GM21423 (cell line): ENCODE results near the gene IL10.

Experiments
- ATAC-seq: cut with Tn5 transposase; IDR thresholded peaks from one replicate; pipeline ENCODE4 v1.9.1; 2021; ENCODE audit warnings: mild to moderate bottlenecking, moderate library complexity; ENCODE audit not compliant: unreplicated experiment

IL10 gene

DNA sequence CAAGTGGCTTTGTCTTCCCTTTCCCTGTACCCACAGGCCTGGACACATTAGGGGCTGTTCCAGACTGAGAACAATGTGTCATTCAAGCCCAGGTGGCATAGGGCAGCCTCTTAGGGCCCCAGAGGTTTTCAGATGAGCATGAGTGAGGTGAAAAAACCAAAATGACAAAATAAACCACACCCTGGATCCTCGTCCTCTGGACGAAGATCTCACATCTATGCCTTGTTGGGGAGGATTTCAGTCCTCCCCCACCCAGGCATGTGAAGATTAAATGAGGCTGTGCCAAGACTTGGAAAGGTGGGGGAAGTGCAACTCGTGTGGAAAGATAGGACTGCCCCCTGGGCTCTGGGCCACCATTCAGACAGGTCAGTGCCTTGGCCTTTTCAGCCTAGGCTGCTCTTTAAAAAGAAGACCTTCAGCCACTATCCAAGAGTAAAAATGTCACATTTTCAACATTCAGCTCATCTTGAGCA, 34.5 kb downstream of the IL10 start:
- ATAC-seq: no peak

DNA sequence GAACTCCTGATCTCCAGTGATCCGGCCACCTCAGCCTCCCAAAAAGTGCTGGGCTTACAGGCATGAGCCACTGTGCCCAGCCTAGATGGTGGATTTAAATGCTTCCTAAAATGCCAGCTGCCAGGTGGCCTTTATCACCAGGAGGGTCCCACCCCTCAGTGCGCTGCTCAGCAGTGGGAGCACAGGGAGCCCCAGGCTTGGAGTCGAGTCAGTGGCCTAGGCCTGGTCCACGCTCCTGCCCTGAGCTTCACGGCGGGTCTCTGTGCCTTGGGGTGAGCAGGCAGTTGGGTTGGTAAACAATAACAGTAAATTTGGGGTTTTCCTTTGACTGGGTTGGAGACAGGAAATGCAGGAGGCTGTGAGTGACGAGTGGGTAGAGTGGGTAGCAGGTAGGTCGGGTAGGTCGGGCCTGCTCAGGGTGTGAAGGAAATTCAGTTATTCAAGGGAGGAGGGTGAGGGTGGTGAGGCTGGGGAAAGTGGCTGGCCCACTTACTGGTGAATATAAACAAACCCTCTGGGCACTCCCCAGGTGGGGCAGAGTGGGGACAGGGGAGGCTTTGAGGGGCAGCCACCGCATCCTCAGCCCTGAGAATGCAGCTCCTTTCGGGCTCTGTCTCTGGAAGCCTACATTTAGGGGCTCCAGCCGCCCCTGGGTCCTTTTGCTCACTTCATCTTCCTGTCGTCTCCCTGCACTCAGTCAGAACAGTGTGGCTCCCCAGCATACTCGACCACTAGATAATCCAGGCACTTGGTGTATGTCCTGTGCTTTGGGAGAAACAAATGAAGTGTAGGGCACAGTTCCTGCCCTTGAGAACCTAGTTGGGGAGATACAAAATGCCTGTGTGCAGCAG, 35.2 kb downstream of the IL10 start:
- no peak for ATAC-seq

DNA sequence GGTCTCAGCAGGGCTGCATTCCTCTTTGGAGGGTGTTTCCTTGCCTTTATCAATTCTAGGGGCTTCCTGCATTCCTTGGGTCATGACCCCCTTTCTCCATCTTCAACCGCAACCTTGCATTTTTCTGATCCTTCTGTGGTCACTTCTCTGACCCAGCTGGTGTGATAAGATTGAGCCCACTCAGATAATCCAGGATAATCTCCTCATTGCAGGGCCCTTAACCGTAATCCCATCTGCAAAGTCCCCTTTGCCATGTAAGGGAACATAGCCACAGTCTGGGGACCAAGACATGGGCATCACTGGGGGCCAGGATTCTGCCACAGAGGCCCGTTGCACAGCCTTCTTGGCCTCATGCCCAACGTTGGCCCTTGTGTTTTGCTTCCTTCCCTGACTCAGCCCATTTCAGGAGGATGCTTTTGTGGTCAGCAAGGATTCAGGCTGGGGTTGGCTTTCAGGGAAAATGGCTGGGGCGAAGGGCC, 36.7 kb downstream of the IL10 start:
- no peak for ATAC-seq

DNA sequence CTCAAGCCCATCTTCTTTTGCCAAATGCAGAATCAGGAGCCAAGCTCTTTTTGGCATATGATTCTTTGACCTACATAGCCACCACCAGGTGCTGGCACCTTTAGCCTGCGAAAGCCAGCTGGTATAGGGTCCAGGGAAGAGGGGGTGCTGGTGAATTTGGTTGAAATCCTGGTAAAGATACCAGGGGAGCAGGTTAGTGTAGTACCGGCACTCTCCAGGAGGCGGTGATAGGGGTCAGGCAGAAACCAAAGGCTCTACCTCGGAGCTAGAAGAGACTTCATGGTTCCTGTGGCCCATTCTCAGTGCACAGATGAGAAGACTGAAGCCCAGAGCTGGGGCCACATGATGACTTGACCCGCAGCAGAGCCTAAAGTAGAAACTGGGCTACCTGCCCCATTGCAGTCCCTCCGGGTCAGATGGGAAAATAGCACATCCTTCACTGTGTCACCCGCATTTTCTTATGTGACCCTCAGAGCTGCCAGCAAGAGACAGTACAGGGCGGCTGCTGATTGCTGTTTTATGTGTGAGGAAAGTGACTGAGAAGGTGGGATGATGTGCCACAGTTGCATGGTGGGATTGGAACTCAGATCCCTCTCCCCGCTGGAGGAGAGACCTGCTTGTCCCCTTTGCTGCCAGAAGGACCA, 37.7 kb downstream of the IL10 start:
- no peak for ATAC-seq

DNA sequence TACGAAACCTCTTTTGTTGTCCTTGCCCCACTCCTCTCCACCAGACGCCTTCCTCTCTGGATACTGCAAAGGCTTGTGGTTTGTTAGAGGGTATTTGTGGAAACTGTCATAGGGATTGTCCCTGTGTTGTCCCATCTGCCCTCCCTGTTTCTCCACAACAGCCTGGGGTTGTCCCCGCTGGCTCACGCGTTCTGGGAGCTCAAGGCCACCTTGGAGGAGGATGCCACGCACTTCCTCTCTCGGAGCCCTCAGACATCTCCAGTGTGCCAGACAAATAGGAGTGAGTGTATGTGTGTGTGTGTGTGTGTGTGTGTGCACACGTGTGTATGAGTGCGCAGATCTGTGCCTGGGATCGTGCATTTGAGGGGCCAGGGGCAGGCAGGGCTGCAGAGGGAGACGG, 39.3 kb downstream of the IL10 start:
- ATAC-seq: no peak

DNA sequence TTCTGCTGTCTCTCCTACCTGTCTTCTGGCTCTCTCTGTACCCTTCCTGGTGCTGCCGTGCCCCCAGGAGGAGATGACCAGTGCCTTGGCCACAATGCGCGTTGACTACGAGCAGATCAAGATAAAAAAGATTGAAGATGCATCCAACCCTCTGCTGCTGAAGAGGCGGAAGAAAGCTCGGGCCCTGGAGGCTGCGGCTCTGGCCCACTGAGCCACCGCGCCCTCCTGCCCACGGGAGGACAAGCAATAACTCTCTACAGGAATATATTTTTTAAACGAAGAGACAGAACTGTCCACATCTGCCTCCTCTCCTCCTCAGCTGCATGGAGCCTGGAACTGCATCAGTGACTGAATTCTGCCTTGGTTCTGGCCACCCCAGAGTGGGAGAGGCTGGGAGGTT, 39.8 kb downstream of the IL10 start:
- no peak for ATAC-seq

DNA sequence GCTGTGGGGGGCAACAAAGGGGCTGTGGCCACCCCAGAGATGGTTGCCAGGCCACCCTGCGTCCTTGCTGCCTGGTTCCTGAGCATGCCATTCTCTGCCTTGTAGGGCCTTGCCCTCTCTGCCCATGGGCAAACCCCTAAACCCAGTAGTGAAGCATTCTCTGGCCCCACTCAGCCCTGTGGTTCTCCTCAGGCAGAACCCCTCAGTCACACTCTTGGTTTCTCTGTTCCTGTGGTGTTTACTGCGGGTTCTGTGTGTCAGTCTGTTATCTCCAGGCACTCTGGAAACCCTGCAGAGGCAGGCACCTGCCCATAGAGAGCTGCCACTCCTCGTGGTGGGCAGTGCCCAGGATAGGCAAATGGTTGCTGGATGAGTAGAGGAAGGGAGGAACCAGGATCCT, 42.8 kb downstream of the IL10 start:
- no peak for ATAC-seq

DNA sequence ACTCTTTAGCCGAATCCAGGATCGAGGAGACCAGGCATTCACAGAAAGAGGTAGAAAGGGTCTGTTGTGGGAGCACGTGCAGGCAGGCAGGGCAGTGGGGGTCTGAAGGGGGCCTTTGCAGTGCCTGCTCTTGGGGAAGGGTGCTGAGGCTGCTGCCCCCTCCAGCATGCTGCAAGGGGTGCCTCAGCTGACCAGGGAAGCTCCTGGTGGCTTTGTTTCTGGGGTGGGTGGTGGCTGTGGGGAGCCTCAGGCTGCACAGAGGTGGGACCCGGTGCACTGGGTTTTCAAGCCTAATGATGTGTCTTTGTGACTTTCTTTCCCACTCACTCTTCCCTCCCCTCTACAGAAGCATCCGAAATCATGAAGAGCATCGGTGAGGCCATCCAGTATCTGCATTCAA, 43.2 kb downstream of the IL10 start:
- ATAC-seq: no peak

DNA sequence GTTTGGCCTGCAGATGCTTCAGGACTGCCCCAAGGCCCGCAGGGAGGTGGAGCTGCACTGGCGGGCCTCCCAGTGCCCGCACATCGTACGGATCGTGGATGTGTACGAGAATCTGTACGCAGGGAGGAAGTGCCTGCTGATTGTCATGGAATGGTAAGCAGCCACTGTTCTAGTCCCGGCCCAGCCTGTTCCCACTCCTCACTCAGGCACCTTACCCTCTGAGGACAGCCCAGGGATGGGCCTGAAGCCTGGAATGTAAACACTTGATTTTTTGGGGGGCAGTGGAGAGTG, 43.7 kb downstream of the IL10 start:
- no peak for ATAC-seq

DNA sequence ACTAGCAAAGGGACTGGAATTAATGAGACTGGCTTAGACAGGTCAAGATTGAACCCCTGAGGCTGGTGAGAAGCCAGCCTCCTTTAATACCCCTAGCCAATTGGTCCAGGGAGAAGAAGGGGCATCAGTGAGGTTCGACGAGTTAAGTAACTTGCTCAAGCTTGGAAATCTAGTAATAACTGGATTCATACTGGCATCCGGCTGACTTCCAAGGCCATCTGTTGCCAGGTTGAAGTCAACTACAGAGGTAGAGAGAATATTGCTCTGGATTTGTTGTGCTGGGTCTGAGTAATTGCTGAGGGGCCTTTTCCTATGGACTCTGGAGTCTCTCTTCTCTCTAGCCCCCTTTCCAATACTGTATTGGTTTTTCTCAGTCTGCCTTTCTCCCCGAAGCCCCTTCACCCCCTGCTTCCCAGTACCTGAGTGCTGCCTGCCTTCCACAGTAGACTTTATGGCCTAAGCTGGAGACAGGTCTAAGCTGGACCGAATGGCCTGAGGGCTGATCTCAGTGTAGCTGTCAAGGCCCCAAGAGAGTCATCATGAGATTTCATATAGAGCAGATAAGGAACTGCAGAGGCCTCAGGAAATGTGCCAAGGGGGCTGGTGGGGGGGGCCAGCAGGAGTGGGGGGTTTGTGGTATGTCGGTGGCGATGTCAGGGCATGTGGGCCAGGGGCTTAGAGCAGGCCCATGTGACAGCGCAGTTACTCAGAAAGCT, 44.2 kb downstream of the IL10 start:
- ATAC-seq: no peak

DNA sequence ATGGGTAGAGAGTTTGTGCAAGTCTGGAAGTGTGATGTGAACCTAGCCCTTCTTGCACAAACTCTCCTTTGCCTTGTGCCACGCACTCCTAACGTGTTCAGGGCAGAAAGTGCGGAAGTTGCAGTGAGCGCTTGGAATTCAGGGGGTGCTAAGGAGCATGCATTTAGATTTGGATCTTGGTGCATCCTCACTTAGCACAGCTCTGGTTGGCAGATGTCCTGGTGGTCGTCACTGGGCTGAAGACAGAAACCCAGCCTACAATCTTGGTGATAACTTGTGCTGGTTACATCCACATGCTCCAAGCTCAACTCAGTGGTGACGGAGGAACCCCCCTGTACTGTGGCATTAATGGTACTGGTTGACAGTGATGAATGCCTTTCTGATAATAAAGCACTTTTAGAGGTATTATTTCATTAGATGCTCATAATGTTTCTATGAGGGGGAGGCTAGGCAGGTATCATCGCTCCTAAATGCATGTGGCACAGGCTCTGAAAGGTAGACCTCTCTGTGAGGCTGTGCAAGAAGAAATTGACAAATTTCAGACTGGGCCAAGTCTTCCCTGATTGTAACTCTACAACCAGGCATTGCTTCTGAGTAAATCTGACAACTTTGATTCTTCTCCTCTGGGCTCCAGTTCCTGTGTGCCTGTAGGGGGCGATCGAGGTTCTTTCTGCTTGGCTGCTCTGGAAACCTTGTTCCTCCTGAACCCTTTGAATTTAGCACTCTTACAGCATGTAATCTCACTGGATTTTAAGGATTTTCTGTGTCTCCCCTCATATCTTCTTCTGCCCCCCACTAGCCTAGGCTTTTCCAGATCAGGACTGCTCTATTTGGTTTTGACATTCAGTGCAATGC, 47.0 kb downstream of the IL10 start:
- ATAC-seq: no peak

DNA sequence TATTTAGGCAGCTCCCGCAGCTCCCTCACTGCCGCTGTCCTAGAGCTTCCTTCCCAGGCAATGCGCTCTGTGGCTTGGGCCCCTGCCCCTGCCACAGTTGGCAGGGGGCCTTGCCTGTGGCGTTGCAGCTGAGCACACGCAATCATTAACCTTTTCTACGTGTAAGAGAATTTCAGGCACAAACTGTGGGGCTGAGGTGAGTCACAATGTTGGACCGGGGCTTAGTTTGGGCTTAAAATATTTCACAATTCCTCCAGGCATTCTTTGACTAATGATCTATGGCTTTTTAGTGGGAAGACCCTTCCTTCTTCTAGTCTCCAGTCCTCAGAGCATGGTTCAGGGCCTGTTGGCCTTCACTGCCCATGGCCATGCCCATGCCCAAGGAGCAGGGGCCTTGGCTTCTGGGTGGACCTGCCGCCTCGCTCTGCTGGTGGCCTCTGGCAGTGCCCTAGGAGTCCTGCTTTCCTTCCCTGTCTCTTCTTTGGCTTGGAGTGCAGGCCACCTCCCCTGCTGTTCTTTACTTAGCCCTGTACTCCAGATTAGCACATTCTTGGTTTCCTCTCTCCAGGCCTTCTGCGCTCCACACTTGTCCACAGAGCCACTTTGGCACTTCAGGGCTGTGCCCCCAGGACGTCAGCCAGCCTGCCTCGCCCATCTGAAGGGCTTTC, 48.4 kb downstream of the IL10 start:
- ATAC-seq: no peak

DNA sequence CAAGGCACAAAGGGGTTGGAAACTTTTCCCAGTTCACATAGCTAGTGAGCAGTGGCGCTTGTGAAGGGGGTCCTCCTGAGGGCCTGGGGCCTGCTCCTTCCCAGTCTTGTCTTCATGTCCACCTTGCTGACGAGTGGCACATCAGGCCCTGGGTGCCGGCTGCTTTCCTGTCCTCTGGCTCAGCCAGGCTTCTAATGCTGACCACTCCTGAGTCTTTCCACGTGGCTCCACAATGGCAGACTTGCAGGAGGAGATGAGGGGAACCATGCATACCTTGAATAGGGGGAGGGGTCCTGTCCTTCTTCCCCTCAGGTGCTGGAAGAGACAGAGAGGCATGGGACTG, 48.9 kb downstream of the IL10 start:
- no peak for ATAC-seq

DNA sequence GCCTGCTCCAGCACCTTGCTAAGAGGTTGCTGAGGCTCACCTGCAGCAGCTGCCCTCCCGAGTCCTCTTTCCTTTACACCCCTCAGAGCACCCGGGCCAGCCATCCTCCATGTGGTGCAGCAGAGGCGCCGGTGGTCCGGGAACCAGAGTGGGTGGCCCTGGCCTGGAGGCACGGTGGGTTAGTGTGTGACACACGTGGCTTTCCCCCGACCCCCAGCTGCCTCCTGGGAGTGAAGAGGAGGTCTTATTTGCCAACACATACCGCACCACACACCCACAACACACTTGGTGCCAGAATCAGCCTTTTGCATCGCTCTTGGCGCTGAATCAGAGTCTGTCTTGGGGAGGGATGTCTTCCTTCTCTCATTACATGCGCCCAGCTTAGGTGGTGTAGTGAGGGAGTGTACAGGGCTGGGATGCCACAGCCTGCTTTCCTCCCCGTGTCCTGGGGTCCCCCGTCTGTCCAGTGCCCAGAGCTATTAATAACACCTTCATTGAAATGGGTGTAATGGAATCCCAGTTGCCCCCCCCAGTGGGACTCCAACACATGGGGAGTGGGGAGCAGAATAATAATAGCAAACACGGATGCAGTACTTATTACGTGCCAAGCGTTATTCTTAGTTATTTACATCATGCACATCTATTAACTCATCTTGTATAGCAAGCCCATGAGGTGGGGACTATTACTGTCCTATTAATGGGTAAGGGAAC, 49.4 kb downstream of the IL10 start:
- ATAC-seq: no peak

DNA sequence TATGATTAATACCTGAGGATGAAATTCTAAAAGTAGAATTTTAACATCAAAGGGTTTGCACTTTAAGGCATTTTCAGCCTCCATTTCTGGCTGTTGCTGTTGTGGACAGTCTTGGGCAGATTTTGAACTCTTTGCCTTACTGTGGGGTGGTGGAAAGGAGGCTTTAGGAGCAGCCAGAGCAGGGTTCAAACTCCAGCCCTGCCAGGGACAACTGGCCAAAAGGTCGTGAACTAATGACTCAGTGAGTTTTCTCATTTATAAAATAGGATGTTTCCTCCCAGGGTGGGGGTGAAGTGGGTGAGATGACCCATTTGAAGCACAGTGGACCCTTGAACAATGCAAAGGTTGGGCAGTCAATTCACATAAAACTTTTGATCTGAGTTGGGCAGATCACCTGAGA, 50.8 kb downstream of the IL10 start:
- no peak for ATAC-seq

DNA sequence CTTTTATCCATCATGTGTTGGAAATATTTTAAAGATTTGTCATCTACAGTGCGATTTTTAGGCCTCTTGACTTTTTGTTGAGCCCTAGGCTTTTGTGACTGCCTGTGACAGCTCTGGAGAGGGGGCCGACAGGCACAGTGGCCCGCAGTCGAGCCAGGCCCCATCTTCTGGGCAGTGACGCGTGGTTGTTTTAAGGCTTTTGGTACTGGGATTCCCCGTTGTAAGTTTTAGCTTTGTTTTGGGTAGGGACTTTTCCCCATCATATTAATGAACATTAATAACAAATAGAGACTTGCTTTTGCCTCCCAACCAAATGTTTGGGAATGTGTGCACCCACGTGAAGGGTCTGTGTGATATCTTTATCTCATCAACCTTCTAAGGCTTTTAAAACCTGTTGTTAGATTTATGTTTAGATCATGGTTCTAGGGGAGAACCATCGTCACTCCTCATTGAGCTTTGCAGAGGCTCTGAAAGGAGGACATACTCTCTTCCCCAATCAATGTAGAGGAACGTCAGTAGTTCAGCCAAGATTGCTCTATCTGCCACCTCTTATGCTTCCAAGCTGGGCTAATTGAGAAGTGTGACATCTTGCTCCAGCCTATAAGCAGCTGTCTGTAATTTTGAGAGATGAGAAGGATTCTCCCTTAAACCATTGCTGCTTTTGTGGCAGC, 53.0 kb downstream of the IL10 start:
- no peak for ATAC-seq

DNA sequence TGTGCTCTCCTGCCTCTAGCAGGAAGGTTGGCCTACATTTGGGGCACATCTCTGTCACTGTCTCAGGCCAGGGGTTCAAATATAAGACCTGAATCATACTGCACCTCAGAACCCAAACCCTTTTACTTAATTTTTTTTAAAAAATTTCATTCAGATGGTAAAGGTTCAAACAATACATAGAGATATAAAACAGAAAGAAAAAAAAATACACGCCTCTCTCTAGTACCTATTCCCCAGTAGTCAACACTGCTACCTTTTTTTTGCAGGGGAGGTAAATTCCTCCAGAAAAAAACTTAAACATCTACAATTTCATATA, 54.7 kb downstream of the IL10 start:
- ATAC-seq: no peak
